IMR-90 (cell line): ENCODE measurements around the gene CAMKMT. TPM values are rescaled to one million over a fixed set of nuclear protein-coding genes. Genes with fewer than 3 reads are reported as not detected.

ENCODE experiments used
- ATAC-seq: fragments of 200-7000 bp; cut with Tn5 transposase; 2 replicates; pipeline ENCODE4 v1.9.1; 2020; ENCODE audit warnings: low read depth, mild to moderate bottlenecking, moderate library complexity
- BruUV-seq: library from RNA; stranded (reverse); fragments of 400-500 nt; replicated peaks from 2 replicates; lab custom pipeline; 2021; lab: Mats Ljungman, UMichigan
- CTCF ChIA-PET: fragments of 300-600 bp; formaldehyde crosslinking; extraction: SDS; loops from one replicate; lab custom pipeline; 2021; ENCODE audit warnings: antibody characterized with exemption; lab: Yijun Ruan, JAX
- POLR2A ChIA-PET: fragments of 300-600 bp; sonication (Branson Sonifier 250); formaldehyde crosslinking; loops from one replicate; lab custom pipeline; 2022; ENCODE audit warnings: antibody characterized with exemption; ENCODE audit not compliant: unreplicated experiment; lab: Charles Lee
- DNase-seq: peaks from one replicate; pipeline ENCODE4 v3.0.0; 2013
- H2AFZ ChIP-seq: replicated peaks from 2 replicates; pipeline ENCODE3; 2013; ENCODE audit warnings: low read length, mild to moderate bottlenecking; ENCODE audit not compliant: poor library complexity
- H2AK5ac ChIP-seq: 2 replicates; pipeline ENCODE4 v1.6.1; 2013; ENCODE audit warnings: low read depth, low read length, inconsistent platforms
- H2AK9ac ChIP-seq: replicated peaks from 2 replicates; pipeline ENCODE3; 2013; ENCODE audit warnings: mild to moderate bottlenecking, low read depth, low read length, moderate library complexity; ENCODE audit not compliant: poor library complexity
- H2BK120ac ChIP-seq: 2 replicates; pipeline ENCODE4 v1.6.1; 2013; ENCODE audit warnings: low read depth, low read length, inconsistent platforms
- H2BK15ac ChIP-seq: 3 replicates; pipeline ENCODE4 v1.6.1; 2013; ENCODE audit warnings: low read depth, low read length, inconsistent platforms
- H2BK20ac ChIP-seq: 2 replicates; pipeline ENCODE4 v1.6.1; 2013; ENCODE audit warnings: low read depth, mild to moderate bottlenecking, inconsistent platforms, low read length, moderate library complexity
- H2BK5ac ChIP-seq: 2 replicates; pipeline ENCODE4 v1.6.1; 2013; ENCODE audit warnings: mild to moderate bottlenecking, low read depth, low read length, inconsistent platforms; ENCODE audit not compliant: poor library complexity, severe bottlenecking
- H3K14ac ChIP-seq: replicated peaks from 2 replicates; pipeline ENCODE4 v1.6.1; 2013; ENCODE audit warnings: low read depth, low read length, inconsistent platforms
- H3K18ac ChIP-seq: 2 replicates; pipeline ENCODE4 v1.6.1; 2013; ENCODE audit warnings: low read depth, low read length, control low read depth
- H3K23ac ChIP-seq: 2 replicates; pipeline ENCODE4 v1.6.1; 2013; ENCODE audit warnings: low read depth, low read length, inconsistent platforms
- H3K27ac ChIP-seq: 2 replicates; pipeline ENCODE4 v1.5.1; 2013; ENCODE audit warnings: mild to moderate bottlenecking, control low read depth, low read length; ENCODE audit not compliant: insufficient read depth
- H3K27me3 ChIP-seq: 2 replicates; pipeline ENCODE4 v1.6.1; 2013; ENCODE audit warnings: low read length; ENCODE audit not compliant: control insufficient read depth, insufficient read depth
- H3K36me3 ChIP-seq: 2 replicates; pipeline ENCODE4 v1.6.1; 2013; ENCODE audit warnings: low read length, mixed read lengths; ENCODE audit not compliant: control insufficient read depth, insufficient read depth
- H3K4ac ChIP-seq: 2 replicates; pipeline ENCODE4 v1.6.1; 2013; ENCODE audit warnings: low read depth, low read length, inconsistent platforms
- H3K4me1 ChIP-seq: 2 replicates; pipeline ENCODE4 v1.6.1; 2013; ENCODE audit warnings: low read length, mixed read lengths; ENCODE audit not compliant: control insufficient read depth, insufficient read depth
- H3K4me2 ChIP-seq: 2 replicates; pipeline ENCODE4 v1.6.1; 2013; ENCODE audit warnings: low read depth, mild to moderate bottlenecking, control low read depth, low read length, moderate library complexity
- H3K4me3 ChIP-seq: 2 replicates; pipeline ENCODE4 v1.5.1; 2013; ENCODE audit warnings: low read depth, mild to moderate bottlenecking, control low read depth, low read length, moderate library complexity; ENCODE audit not compliant: insufficient read depth
- H3K56ac ChIP-seq: 2 replicates; pipeline ENCODE4 v1.6.1; 2013; ENCODE audit warnings: low read length, inconsistent platforms; ENCODE audit not compliant: insufficient read depth; ENCODE audit errors: extremely low read depth
- H3K79me1 ChIP-seq, 2 experiments: 2 replicates each; pipeline ENCODE4 v1.6.1; 2013; ENCODE audit warnings: low read length in 2 of 2, inconsistent platforms in 1 of 2, low read depth in 1 of 2
- H3K9ac ChIP-seq: 2 replicates; pipeline ENCODE4 v1.6.1; 2013; ENCODE audit warnings: low read depth, low read length, control low read depth
- H3K9me1 ChIP-seq: 2 replicates; pipeline ENCODE4 v1.6.1; 2013; ENCODE audit warnings: low read length, inconsistent platforms; ENCODE audit not compliant: insufficient read depth
- H3K9me3 ChIP-seq: 2 replicates; pipeline ENCODE4 v1.6.1; 2013; ENCODE audit warnings: low read length; ENCODE audit not compliant: control insufficient read depth, insufficient read depth
- H4K20me1 ChIP-seq: 2 replicates; pipeline ENCODE4 v1.6.1; 2013; ENCODE audit warnings: low read length, inconsistent platforms; ENCODE audit not compliant: insufficient read depth
- H4K5ac ChIP-seq: 2 replicates; pipeline ENCODE4 v1.6.1; 2013; ENCODE audit warnings: mild to moderate bottlenecking, low read depth, low read length, control low read depth
- H4K8ac ChIP-seq, 2 experiments: 2 replicates each; pipeline ENCODE4 v1.6.1; 2013; ENCODE audit warnings: low read depth in 2 of 2, low read length in 2 of 2, control low read depth in 1 of 2, inconsistent platforms in 1 of 2
- H4K91ac ChIP-seq: 2 replicates; pipeline ENCODE4 v1.6.1; 2013; ENCODE audit warnings: low read depth, low read length, inconsistent platforms; ENCODE audit not compliant: insufficient read depth
- BHLHE40 ChIP-seq: fragments of 150-350 bp; IDR thresholded peaks from 2 replicates; pipeline ENCODE4 v1.6.1; 2016; ENCODE audit warnings: mild to moderate bottlenecking, low read depth, low read length
- FOS ChIP-seq: fragments of 150-350 bp; IDR thresholded peaks from 2 replicates; pipeline ENCODE4 v1.6.1; 2016; ENCODE audit warnings: low read depth, low read length
- MAFK ChIP-seq: IDR thresholded peaks from 2 replicates; pipeline ENCODE4 v1.6.1; 2012; ENCODE audit warnings: low read depth, low read length, improper control_type of control experiment
- MAZ ChIP-seq: IDR thresholded peaks from 2 replicates; pipeline ENCODE4 v1.6.1; 2012; ENCODE audit warnings: low read depth, mild to moderate bottlenecking, low read length, improper control_type of control experiment, moderate library complexity, borderline replicate concordance
- MXI1 ChIP-seq: IDR thresholded peaks from 2 replicates; pipeline ENCODE4 v1.6.1; 2012; ENCODE audit warnings: low read depth, mild to moderate bottlenecking, low read length, moderate library complexity, borderline replicate concordance
- RAD21 ChIP-seq: IDR thresholded peaks from 2 replicates; pipeline ENCODE4 v1.6.1; 2012; ENCODE audit warnings: low read length, improper control_type of control experiment
- RCOR1 ChIP-seq: IDR thresholded peaks from 2 replicates; pipeline ENCODE4 v1.6.1; 2012; ENCODE audit warnings: mild to moderate bottlenecking, low read length, improper control_type of control experiment; ENCODE audit not compliant: insufficient replicate concordance
- WGBS, 2 experiments: methylation state at CpG; one replicate each; pipeline versions ENCODE4 v1.1.5 to v1.1.7; 2013; ENCODE audit warnings: missing lambda C conversion rate in 2 of 2; ENCODE audit not compliant: insufficient read length in 1 of 2; ENCODE audit errors: extremely low coverage in 2 of 2; 5-methylcytosine and 5-hydroxymethylcytosine counted together
- dilution Hi-C: fragments of 300-500 bp; cut with HindIII; formaldehyde crosslinking; loops from one replicate; pipeline ENCODE4 v1.14.3; 2018; ENCODE audit warnings: low sequenced_read_pairs; ENCODE audit not compliant: unreplicated experiment
- in situ Hi-C: fragments of 300-500 bp; cut with MboI; formaldehyde crosslinking; loops from 3 replicates; pipeline ENCODE4 v1.14.3; 2019; ENCODE audit warnings: low sequenced_read_pairs, inconsistent platforms, mixed read lengths
- intact Hi-C: fragments of 100-400 bp; cut with micrococcal nuclease; formaldehyde crosslinking; loops from 2 replicates; pipeline ENCODE4 v1.10.0; 2022
- polyA plus RNA-seq, 3 experiments: library from polyadenylated mRNA; depleted of rRNA; stranded (reverse); fragments of >200 nt; gene quantifications; 2 replicates each; pipeline ENCODE4 v1.2.3, GENCODE V29; 2012; ENCODE audit warnings: low replicate concordance in 1 of 3
- total RNA-seq: library from RNA; depleted of rRNA; stranded (reverse); fragments of >200 nt; gene quantifications from 2 replicates; pipeline ENCODE4 v1.2.3, GENCODE V29; 2012

The CAMKMT gene
- total and polyA plus RNA-seq, 2 of the 4 experiments (the other 2 are of a cell fraction), result 4.4 to 6.8 TPM

DNA sequence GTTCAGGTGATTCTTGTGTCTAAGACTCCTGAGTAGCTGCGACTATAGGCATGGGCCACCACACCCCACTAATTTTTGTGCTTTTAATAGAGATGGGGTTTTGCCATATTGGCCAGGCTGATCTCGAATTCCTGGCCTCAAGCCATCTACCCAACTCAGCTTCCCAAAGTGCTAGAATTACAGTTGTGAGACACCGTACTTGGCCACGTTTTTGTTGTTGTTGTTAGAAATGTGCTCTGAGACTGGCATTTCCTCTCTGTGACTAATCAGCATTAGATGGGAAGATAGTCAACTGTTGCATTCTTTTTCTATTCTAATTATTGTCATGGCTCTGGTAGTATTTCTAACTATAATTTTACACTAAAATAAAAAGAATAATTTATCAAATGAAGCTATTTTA lies 191.7 kb downstream of the CAMKMT start:
- peak; percentile 15 for DNase-seq
- Histone ChIP-seq H3K4ac (no peak overlapping the region), H3K4me1 (peaks cover 3% of the 10 kb centered on the region; the same call in 1 of the 2 replicates), H3K4me3 (no peak overlapping the region), H3K23ac (no peak overlapping the region), H4K8ac (no peak overlapping the region), H3K27ac (no peak overlapping the region), H3K9ac (no peak overlapping the region), H3K4me2 (no peak overlapping the region), H3K36me3 (no peaks in the 10 kb centered on the region), H3K79me1 (no peaks in the 10 kb centered on the region), H2BK120ac (no peak overlapping the region), H3K9me3 (no peaks in the 10 kb centered on the region), H4K20me1 (no peaks in the 10 kb centered on the region), H3K56ac (no peak overlapping the region), H4K5ac (no peak overlapping the region), H3K14ac (no peak overlapping the region), H2BK15ac (no peak overlapping the region), H3K18ac (no peak overlapping the region), H3K9me1 (no peaks in the 10 kb centered on the region), H2BK20ac (no peak overlapping the region), H3K27me3 (no peaks in the 10 kb centered on the region), H2AFZ (no peak overlapping the region), H2AK9ac (no peak overlapping the region), H2BK5ac (no peak overlapping the region), H4K91ac (no peak overlapping the region), H2AK5ac (no peak overlapping the region)
- TF ChIP-seq MAZ, result no peak
- no peak for TF ChIP-seq FOS
- TF ChIP-seq MXI1, result no peak
- TF ChIP-seq RCOR1, result no peak
- TF ChIP-seq RAD21, result no peak
- no peak for TF ChIP-seq MAFK
- TF ChIP-seq BHLHE40, result no peak
- WGBS, 2 experiments, result no CpG with 5 or more reads among the region's 4 CpGs
- ATAC-seq, result no peak
- in situ Hi-C loops, result no loop called here
- BruUV-seq, result no TSS peak
- intact Hi-C loops, result no loop called here
- dilution Hi-C loops, result no loop called here
- ChIA-PET POLR2A (no interaction called here), CTCF (interaction anchor here (0.6 kb wide), 1 partner anchor 206 kb away, joined by 3 read pairs; no protein-coding TSS in a partner anchor)
